GM23248 (cell line): ENCODE results near the gene SLC48A1.

Experiments used
- EZH2 ChIP-seq: fragments of 200-600 bp; sonication (generic); IDR thresholded peaks from 2 replicates; pipeline ENCODE4 v1.6.1; 2018; ENCODE audit warnings: antibody characterized with exemption, mild to moderate bottlenecking; ENCODE audit not compliant: insufficient read depth, poor library complexity, severe bottlenecking
- EZH2phosphoT487 ChIP-seq: fragments of 200-600 bp; sonication (generic); IDR thresholded peaks from 2 replicates; pipeline ENCODE4 v1.6.1; 2018; ENCODE audit warnings: antibody characterized with exemption, moderate library complexity, mild to moderate bottlenecking, low read depth; ENCODE audit not compliant: insufficient read depth

DNA sequence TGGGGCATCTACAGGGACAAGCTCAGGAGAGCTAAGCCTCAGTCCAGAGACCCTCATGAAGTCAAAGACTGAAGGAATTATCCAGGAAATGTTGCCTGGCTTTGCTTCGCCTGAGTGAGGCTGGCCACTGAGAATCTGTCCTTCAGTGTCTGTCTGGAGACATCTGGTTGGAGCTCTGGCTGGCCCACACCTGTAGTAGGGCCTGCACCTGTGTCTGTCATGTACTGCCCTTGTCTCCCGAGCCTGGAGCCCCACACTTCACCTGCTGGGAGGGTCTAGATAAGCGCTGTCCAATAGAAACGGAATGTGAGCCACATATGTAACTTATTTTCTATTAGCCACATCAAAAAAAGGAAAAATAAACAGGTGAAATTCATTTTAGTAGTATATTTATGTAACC, 56.5 kb downstream of the SLC48A1 start:
- no peak for TF ChIP-seq EZH2
- no peak for TF ChIP-seq EZH2phosphoT487
